Stimulated activated CD8-positive, alpha-beta memory T cell treated with anti-CD3 and anti-CD28 coated beads, Interleukin-4, amount 100 ng/mL, for 4 hours (primary cell): ENCODE measurements around the gene RHBDD3.

ENCODE experiments used
- DNase-seq, 2 donors: peaks; one replicate each; pipeline ENCODE4 v3.0.0-alpha.2; 2020; ENCODE audit warnings: low read depth in 2 of 2, low spot score in 1 of 2

Gene RHBDD3

GRCh38 chr22:29267858-29268510 lies at the start of gene RHBDD3, which contains the start of gene EWSR1:
Gene RHBDD3 (minus strand): TSS chr22:29267981. CDS start chr22:29265626, 2,355 bp downstream.
Gene EWSR1 (plus strand): TSS chr22:29268268. CDS start chr22:29268337, 69 bp downstream.
- peak; percentile 89 to 96 for DNase-seq

- no peak for DNase-seq
These were observed 48.5 kb upstream of the RHBDD3 start for GRCh38 chr22:29316141-29316828.

DNA sequence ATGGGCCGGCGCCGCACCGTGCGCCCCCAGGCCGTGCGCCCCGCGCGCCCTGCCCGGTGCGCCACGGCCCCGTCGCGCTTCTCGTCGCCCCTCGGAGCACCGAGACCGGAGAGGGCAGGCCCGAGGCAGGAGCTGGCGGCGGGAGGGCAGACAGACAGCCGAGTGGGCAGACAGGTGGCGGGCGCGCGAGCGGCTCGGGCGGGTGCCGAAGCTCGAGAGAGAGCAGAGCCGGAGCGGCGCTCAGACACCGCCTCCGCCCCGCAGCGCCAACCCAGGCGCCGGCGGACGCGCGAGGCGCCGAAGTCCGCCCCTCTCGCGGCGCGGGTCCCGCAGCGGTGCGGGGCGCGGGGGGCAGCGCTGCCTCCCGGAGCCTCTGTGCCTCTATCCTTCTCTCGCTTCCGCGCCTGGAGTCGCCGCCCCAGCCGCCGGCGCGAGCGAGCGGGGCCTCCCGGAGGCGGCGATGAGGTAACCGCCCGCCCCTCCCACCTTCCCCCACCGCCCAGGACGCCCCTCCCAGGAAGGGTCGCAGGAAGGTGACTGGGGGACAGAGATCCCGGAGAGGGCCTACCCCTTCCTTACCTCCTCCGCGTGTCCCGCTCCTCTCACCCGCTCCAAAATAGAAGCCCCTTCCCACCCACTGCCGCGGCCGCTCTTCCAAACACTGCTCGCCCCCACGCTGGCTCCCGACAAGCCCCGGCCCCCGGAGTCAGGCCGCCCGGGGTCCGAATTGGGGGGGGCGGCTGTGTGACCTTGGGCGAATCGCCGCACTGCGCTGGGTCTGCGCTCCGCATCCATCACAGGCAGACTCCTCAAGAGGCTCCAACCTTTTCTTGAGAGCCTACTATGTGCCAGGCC lies 47.7 kb upstream of the RHBDD3 start, which contains the start of gene RASL10A:
RASL10A (minus strand) TSS at position 412 of the 855 bp plus-strand sequence. CDS start 451 bp downstream, outside the sequence.
- DNase-seq = no peak

GRCh38 chr22:29314537-29315285 lies 46.9 kb upstream of the RHBDD3 start:
- DNase-seq = no peak

DNA sequence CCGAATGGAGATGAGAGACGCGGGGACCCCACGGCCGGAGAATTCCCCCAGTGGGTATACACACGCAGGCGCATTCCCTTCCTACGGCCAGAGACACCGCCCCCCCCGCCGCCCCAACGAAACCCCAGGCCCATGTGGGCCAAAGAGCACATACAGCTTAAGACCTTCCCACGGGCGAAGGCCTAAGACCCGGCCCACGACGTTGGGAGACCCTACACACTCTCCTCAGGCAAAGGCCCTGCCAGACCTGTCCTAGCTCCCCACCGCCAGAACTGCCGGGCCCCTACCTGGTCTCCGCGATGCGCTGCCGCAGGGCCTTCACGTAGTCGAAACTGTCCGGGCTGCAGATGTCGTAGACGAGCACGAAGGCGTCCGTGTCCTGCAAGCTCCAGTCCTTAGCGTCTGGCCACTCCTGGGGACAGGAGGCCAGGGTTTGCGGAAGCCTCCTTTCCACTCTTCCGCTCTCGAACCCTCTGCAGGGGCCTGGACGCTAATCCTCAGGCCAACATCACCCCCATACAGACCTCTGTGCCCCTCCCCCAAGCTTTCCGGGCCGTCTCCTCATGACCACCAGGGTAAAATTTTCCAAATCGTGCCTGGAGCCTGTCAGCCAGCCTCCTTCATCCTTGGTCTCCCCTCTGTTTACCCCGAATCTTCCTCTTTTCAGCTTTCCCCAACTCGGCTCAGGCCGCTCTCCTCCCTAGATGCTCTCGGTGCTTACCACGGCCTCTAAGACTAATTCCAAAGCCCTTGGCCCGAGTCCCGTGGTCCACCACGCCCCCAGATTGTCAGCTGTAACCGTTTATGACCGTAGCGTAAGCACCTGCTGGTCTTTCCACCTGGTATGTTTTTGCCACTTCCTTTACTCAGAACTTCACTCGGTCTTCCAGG lies 46.0 kb upstream of the RHBDD3 start:
- no peak for DNase-seq

- no peak for DNase-seq
These were observed 45.4 kb upstream of the RHBDD3 start for GRCh38 chr22:29313126-29313575.

- no peak for DNase-seq
These were observed 44.7 kb upstream of the RHBDD3 start for GRCh38 chr22:29312218-29313125.

GRCh38 chr22:29311464-29312217 lies 43.9 kb upstream of the RHBDD3 start:
- DNase-seq = no peak

- DNase-seq = peak; percentile 16 to 52
These were observed 43.1 kb upstream of the RHBDD3 start for GRCh38 chr22:29310863-29311339.

- no peak for DNase-seq
These were observed 42.5 kb upstream of the RHBDD3 start for GRCh38 chr22:29310065-29310862.

GRCh38 chr22:29309332-29310064 lies 41.7 kb upstream of the RHBDD3 start:
- DNase-seq = no peak

DNA sequence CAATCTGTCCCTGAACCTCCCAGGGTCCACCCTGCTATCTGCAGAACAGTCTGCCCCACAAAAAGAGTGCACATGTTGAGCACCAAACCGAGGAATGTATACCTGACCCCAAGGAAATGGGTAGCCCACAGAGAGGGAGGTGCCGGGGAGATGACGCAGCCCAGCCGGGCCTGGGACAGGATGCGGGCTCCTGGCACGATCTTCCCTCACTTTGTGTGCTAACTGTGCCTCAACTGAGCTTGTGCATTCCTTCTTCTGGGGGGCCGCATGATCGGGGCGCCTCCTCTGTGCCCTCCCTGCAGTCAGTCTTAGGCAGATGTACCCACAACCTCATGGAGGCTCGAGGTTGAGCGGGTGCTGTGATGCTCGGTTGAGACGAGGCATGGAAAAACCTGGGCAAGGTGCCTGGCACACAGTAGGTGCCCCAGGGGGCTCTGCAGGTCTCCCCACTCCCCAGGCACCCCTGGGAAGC lies 41.0 kb upstream of the RHBDD3 start:
- DNase-seq = no peak

DNA sequence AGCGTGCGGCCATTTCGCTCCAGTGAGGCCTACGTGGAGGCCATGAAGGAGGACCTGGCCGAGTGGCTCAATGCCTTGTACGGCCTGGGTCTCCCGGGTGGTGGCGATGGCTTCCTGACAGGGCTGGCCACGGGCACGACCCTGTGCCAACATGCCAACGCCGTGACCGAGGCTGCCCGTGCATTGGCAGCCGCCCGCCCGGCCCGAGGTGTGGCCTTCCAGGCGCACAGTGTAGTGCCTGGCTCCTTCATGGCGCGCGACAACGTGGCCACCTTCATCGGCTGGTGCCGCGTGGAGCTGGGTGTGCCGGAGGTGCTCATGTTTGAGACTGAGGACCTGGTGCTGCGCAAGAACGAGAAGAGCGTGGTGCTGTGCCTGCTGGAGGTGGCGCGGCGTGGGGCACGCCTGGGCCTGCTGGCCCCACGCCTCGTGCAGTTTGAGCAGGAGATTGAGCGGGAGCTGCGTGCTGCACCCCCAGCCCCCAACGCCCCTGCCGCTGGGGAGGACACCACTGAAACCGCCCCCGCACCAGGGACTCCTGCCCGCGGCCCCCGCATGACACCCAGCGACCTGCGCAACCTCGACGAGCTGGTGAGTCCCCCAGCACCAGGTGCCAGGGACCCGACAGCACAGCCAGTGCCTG lies 40.5 kb upstream of the RHBDD3 start:
- no peak for DNase-seq

DNA sequence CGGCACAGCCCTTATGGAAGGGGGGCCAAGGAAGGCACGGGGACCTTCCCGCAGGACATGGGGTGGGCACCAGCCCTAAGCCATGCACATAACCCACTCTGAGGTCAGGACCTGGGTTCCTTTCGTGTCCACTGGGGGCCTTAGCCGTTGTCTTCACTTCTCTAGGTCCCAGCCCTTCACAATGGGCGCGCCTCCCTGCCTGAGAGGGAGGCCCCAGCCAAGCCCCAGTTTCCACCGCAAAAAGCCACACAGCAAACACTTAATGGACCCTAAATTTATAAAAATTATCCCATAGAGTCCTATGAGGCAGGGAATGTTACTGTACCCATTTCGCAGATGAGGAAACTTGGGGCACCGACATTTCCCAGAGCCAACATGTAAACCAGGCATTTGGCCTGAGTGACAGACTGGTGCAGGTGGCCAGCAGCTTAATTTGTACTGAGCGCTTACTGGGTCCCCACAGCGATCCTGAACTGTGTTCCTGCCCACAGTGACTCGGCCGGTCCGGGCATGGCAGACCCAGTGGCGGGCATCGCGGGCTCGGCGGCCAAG lies 39.9 kb upstream of the RHBDD3 start:
- no peak for DNase-seq

- DNase-seq = no peak
These were observed 39.2 kb upstream of the RHBDD3 start for GRCh38 chr22:29306835-29307595.
